Measurements from ENCODE around the gene SHISA7. TPM values are rescaled to one million over a fixed set of nuclear protein-coding genes. Genes with fewer than 3 reads are reported as not detected.
A peak's percentile ranks its signal among the peaks of the same experiment; 100 is the strongest.
"Not testable (repeated sequence)": the region's sequence is repeated elsewhere in the genome, so short reads cannot be mapped to it uniquely, and the experiment has no call there.

SHISA7 gene
- total RNA-seq, 2 experiments from 2014 or later: not detected

DNA sequence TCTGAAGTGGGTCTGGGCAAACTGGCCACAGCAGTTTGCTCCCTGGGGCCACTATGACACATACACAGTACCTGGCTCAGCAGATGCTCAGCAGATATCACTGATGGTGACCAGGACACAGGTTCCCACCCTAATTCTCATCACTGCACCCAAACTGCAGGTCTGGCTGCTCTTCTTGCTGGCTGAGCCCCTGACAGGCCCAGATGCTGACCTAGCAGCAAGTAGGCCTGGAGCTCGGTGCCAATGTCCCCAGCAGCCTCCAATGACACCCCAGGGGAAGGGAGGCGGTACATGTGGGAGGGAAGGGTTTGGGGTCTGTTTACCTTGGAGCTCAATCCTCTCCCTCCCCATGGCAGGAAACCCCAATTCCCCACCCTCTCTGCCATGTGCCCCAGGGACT lies 40.6 kb downstream of the SHISA7 start:
- H3K36me3 Mint-ChIP-seq (ENCODE audit: low read depth): peaks cover 70% of the 10 kb centered on the region
- H3K9me3 Mint-ChIP-seq (ENCODE audit: insufficient read depth): no peaks in the 10 kb centered on the region
- no peak overlapping the region for H3K27ac Mint-ChIP-seq
- no peaks in the 10 kb centered on the region for H3K27me3 Mint-ChIP-seq (ENCODE audit: low read depth)
- DNase-seq: no peak
- no peak overlapping the region for H3K4me3 Mint-ChIP-seq
- CTCF ChIA-PET: interaction anchor here (1.1 kb wide), 1 partner anchor 15 kb away, joined by 3 read pairs; no protein-coding TSS in a partner anchor
- POLR2A ChIA-PET: interaction anchor here (0.5 to 10.8 kb wide), 4 partner anchors 14 to 99 kb away, joined by 3 to 213 read pairs (median 3); partner anchors contain the start of genes KMT5C, RPL28 and TMEM238
- peaks cover 54% of the 10 kb centered on the region for H3K4me1 Mint-ChIP-seq (ENCODE audit: low read depth)
- no peak for ATAC-seq

DNA sequence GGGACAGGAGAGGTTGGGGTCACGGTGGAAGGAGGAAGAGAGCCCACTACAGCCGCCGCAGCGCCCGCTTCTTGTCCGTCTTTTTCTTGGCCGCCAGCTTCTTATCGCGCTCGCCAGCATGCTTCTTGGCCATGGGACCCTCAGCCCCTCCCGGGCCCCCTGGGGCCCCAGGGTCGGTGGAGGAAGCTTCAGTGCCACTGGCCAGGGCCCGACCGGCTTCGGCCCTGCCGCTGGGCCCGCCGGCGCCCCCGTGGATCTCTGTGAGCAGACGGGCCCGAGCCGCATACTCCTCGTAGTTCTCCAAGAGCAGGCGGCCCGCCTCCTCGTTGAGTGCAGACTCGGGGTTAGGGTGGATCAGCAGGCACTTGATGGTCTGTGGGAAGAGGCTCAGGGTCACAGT lies 41.7 kb downstream of the SHISA7 start:
- CTCF ChIA-PET; DNase-seq; H3K27me3 Mint-ChIP-seq (ENCODE audit: low read depth); H3K9me3 Mint-ChIP-seq (ENCODE audit: insufficient read depth); ATAC-seq; H3K27ac Mint-ChIP-seq; H3K4me3 Mint-ChIP-seq: not testable (repeated sequence)
- POLR2A ChIA-PET: interaction anchor here (10.8 kb wide), 1 partner anchor 13 kb away, joined by 213 read pairs; the partner anchor contains the start of genes RPL28 and TMEM238
- peaks cover 51% of the 10 kb centered on the region for H3K4me1 Mint-ChIP-seq (ENCODE audit: low read depth)
- peaks cover 63% of the 10 kb centered on the region for H3K36me3 Mint-ChIP-seq (ENCODE audit: low read depth)

DNA sequence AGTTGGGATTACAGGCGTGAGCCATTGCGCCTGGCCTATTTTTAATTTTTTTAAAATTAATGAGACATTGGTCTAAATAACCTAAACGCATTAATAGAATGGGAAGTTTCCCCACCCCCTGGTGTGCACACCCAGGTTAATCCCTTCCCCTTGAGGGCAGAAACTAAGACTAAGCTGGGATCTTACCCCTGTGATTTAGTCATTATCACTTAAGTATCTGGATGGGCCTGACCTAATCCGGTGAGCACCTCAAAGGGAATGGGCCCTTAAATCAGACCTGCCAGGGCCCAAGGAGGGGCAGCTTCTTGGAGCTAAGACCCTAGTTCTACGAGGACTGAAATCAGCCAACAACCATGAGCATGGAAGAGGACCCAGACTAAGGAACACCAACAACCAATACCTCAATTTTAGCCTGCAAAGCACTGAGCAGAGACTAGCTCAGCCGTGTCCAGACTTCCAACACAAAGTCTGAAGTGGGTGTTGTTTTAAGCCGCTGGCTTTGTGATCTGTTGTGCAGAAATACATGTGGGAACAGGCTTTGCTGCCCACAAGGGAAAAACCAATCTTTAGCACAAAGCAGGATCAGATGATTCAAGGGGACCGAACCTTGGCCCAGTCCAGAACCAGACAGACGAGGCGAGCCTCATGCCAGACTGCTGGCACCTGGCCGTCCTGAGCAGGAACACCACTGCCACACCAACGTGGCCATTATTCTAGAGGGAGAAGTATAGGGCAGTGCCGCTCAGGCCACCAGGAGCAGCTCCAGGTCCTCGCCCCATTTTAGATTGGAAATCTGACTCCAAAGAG lies 42.6 kb downstream of the SHISA7 start:
- peaks cover 42% of the 10 kb centered on the region for H3K4me1 Mint-ChIP-seq (ENCODE audit: low read depth)
- H3K27ac Mint-ChIP-seq: no peak overlapping the region
- ChIA-PET POLR2A (interaction anchor here (10.8 kb wide), 1 partner anchor 12 kb away, joined by 213 read pairs; the partner anchor contains the start of genes RPL28 and TMEM238), CTCF (no interaction called here)
- no peak overlapping the region for H3K4me3 Mint-ChIP-seq
- no peaks in the 10 kb centered on the region for H3K27me3 Mint-ChIP-seq (ENCODE audit: low read depth)
- ATAC-seq: no peak
- no peak for DNase-seq
- no peaks in the 10 kb centered on the region for H3K9me3 Mint-ChIP-seq (ENCODE audit: insufficient read depth)
- H3K36me3 Mint-ChIP-seq (ENCODE audit: low read depth): peaks cover 54% of the 10 kb centered on the region

DNA sequence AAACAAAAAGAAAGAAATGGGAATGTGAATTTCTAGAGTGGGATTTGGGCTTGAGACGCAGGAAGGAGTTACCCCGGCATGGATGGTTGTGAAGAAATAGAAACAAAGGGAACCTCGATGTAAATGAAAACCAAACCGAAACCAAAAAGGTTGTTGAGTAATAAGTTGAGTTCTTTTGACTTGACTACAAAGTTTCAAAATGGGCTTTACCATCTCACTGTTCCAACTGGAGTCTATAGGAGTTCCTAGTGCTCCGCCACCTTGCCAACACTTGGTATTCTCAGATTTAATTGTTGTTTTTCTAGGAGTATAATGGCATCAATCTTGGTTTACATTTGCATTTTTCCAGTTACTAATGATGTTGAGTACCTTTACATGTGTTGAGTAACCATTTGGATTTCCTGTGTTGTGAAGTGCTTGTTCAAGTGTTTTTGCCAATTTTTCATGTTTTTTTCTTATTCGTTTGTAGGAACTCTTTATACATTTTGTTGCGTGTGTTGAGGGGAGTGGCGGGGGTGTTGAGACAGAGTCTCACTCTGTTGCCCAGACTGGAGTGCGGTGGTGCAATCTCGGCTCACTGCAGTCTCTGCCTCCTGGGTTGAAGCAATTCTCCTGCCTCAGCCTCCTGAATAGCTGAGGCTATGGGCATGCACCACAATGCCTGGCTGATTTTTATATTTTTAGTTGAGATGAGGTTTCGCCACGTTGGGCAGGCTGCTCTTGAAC lies 44.7 kb downstream of the SHISA7 start:
- Mint-ChIP-seq H3K27me3 (ENCODE audit: low read depth) (no peaks in the 10 kb centered on the region), H3K4me3 (no peak overlapping the region), H3K27ac (peak overlapping the region; percentile 40), H3K4me1 (ENCODE audit: low read depth) (peaks cover 31% of the 10 kb centered on the region), H3K9me3 (ENCODE audit: insufficient read depth) (no peaks in the 10 kb centered on the region), H3K36me3 (ENCODE audit: low read depth) (peaks cover 38% of the 10 kb centered on the region)
- DNase-seq (no peak), ATAC-seq (no peak)
- POLR2A ChIA-PET: interaction anchor here (0.6 to 10.8 kb wide), 5 partner anchors 8 to 933 kb away, joined by 3 to 213 read pairs (median 3); partner anchors contain the start of genes KMT5C, RPL28, TMEM238 and UBE2S
- CTCF ChIA-PET: no interaction called here

DNA sequence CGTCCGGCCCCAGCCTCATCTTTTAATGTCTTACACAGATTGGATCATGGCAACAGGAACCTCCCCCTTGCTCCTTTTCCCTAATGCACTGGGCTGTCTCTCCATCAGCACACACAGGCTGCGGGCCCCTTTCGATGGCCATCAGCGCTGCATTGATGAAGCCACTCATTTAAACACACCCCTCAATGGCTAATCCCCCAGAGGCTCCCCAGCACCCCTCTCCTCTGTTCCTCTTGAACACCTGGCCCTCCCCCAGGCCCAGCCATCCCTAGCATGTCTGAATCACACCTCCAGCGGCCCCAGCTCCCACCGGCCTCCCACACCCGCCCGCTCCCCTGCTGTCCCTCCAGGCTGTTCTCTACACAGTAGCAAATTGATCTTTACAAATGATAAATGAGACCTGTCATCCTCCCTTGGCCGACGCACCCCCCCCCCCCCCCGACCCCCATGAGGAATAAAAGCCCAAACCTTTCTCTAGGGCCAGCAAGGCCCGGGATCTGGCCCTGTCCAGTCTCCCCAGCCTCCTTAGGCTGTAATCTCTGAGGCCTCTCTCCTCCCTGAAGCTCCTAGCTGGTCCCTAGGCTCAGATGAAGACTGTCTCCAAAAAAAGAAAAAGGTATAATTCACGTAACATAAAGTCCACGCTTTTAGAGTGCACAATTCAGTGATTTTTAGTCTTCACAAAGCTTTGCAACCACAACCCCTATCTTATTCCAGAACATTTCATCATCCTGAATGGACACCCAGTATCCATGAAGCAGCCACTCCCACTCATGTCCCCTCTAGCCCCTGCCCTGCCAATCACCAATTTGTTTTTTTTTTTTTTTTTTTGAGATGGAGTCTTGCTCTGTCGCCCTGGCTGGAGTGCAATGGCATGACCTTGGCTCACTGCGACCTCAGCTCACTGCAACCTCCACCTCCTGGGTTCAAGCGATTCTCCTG lies 50.0 kb downstream of the SHISA7 start:
- ChIA-PET CTCF (no interaction called here), POLR2A (interaction anchor here (14.2 kb wide), 1 partner anchor 10 kb away, joined by 213 read pairs; the partner anchor contains the start of gene UBE2S)
- Mint-ChIP-seq H3K9me3 (ENCODE audit: insufficient read depth) (no peaks in the 10 kb centered on the region), H3K27me3 (ENCODE audit: low read depth) (no peaks in the 10 kb centered on the region), H3K36me3 (ENCODE audit: low read depth) (peaks cover 29% of the 10 kb centered on the region), H3K4me1 (ENCODE audit: low read depth) (peaks cover 29% of the 10 kb centered on the region), H3K27ac (no peak overlapping the region), H3K4me3 (no peak overlapping the region)
- ATAC-seq (no peak), DNase-seq (no peak)

- no peak overlapping the region for H3K4me3 Mint-ChIP-seq
- ATAC-seq: no peak
- DNase-seq: no peak
- peaks cover 36% of the 10 kb centered on the region for H3K4me1 Mint-ChIP-seq (ENCODE audit: low read depth)
- no peak overlapping the region for H3K27ac Mint-ChIP-seq
- H3K9me3 Mint-ChIP-seq (ENCODE audit: insufficient read depth): no peaks in the 10 kb centered on the region
- peaks cover 40% of the 10 kb centered on the region for H3K36me3 Mint-ChIP-seq (ENCODE audit: low read depth)
- H3K27me3 Mint-ChIP-seq (ENCODE audit: low read depth): no peaks in the 10 kb centered on the region
- CTCF ChIA-PET: no interaction called here
- POLR2A ChIA-PET: interaction anchor here (14.2 kb wide), 1 partner anchor 11 kb away, joined by 213 read pairs; the partner anchor contains the start of gene UBE2S
These were observed 51.1 kb downstream of the SHISA7 start for GRCh38 chr19:55391702-55392615.

DNA sequence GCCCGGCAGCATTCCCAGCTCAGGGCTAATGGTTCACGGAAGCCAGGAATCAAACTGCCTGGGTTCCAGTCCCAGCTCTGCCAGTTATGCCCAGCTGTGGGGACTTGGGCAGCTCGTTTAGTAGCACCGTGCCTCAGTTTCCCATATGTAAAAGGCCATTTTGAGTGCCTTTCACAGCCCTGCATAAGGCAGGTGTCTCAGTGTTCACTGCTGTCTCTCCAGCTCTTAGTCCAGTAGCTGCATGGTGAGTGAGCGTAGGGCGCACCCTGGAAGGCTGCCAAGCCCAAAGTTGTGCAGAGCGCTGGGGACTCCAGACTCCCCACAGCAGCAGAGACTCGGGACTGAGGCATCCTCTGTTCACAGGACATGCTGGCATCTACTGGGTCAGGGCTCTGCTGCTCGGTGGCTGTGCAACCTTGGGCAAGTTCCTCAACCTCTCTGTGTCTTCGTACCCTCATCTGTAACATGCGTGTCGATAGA lies 51.9 kb downstream of the SHISA7 start:
- Mint-ChIP-seq H3K27ac (no peak overlapping the region), H3K36me3 (ENCODE audit: low read depth) (peaks cover 47% of the 10 kb centered on the region), H3K27me3 (ENCODE audit: low read depth) (no peaks in the 10 kb centered on the region), H3K4me1 (ENCODE audit: low read depth) (peaks cover 41% of the 10 kb centered on the region), H3K4me3 (no peak overlapping the region), H3K9me3 (ENCODE audit: insufficient read depth) (no peaks in the 10 kb centered on the region)
- DNase-seq: no peak
- CTCF ChIA-PET: no interaction called here
- POLR2A ChIA-PET: interaction anchor here (14.2 kb wide), 1 partner anchor 12 kb away, joined by 213 read pairs; the partner anchor contains the start of gene UBE2S
- no peak for ATAC-seq

DNA sequence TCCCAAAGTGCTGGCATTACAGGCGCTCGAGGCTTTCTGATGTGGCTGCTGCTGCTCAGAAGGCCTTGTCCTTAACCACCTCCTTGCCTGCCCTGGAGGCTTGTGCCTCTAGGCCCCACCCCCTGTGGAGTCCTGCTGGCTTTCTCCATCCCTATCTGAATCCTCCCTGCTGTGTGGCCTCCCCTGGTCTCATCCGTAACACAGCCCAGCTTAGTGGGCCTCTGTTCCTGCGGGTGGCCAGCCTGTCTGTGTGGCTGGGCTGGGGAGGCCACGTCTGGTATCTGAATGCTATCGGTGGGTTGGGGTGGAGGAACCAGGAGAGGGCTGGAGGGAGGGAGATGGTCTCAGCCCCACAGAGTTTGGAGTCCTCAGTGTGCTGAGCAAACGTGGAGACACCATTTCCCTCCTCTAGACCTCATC lies 52.6 kb downstream of the SHISA7 start:
- ChIA-PET CTCF (no interaction called here), POLR2A (interaction anchor here (14.2 kb wide), 1 partner anchor 12 kb away, joined by 213 read pairs; the partner anchor contains the start of gene UBE2S)
- Mint-ChIP-seq H3K36me3 (ENCODE audit: low read depth) (peaks cover 54% of the 10 kb centered on the region), H3K4me1 (ENCODE audit: low read depth) (peaks cover 41% of the 10 kb centered on the region), H3K27me3 (ENCODE audit: low read depth) (no peaks in the 10 kb centered on the region), H3K27ac (peak overlapping the region; percentile 68), H3K9me3 (ENCODE audit: insufficient read depth) (no peaks in the 10 kb centered on the region), H3K4me3 (no peak overlapping the region)
- DNase-seq: no peak
- ATAC-seq: no peak

GRCh38 chr19:55389386-55390317 lies 53.4 kb downstream of the SHISA7 start:
- H3K27me3 Mint-ChIP-seq (ENCODE audit: low read depth): no peaks in the 10 kb centered on the region
- ChIA-PET POLR2A (interaction anchor here (0.6 to 14.2 kb wide), 3 partner anchors 13 to 148 kb away, joined by 3 to 213 read pairs (median 5); partner anchors contain the start of genes KMT5C and UBE2S), CTCF (no interaction called here)
- H3K4me1 Mint-ChIP-seq (ENCODE audit: low read depth): peaks cover 44% of the 10 kb centered on the region
- no peaks in the 10 kb centered on the region for H3K9me3 Mint-ChIP-seq (ENCODE audit: insufficient read depth)
- DNase-seq: no peak
- H3K27ac Mint-ChIP-seq: peak overlapping the region; percentile 46
- ATAC-seq: no peak
- H3K4me3 Mint-ChIP-seq: no peak overlapping the region
- peaks cover 54% of the 10 kb centered on the region for H3K36me3 Mint-ChIP-seq (ENCODE audit: low read depth)

Measured in activated CD8-positive, alpha-beta T cell treated with anti-CD3 and anti-CD28 coated beads, Interleukin-2, amount 10 ng/mL, durations not matched to agents 7 days and 5 days (primary cell).